HepG2 (cell line): ENCODE results near the gene NOTCH4. TPM values are rescaled to one million over a fixed set of nuclear protein-coding genes. Genes with fewer than 3 reads are reported as not detected.
"Not testable (repeated sequence)": the region's sequence is repeated elsewhere in the genome, so short reads cannot be mapped to it uniquely, and the experiment has no call there.

Experiments used
- ATAC-seq: fragments of 200-7000 bp; cut with Tn5 transposase; 3 replicates; pipeline ENCODE4 v1.9.1; 2020; ENCODE audit warnings: mild to moderate bottlenecking, moderate library complexity
- BruUV-seq: library from RNA; stranded (reverse); fragments of 400-500 nt; replicated peaks from 2 replicates; lab custom pipeline; 2021; lab: Mats Ljungman, UMichigan
- CTCF ChIA-PET: fragments of 300-600 bp; formaldehyde crosslinking; extraction: SDS; loops from one replicate; lab custom pipeline; 2021; ENCODE audit warnings: low total read pairs, inconsistent platforms, low intra/inter-chr PET ratio; lab: Yijun Ruan, JAX
- POLR2A ChIA-PET: fragments of 350-600 bp; sonication (Branson Sonifier 250); formaldehyde crosslinking; loops from one replicate; lab custom pipeline; 2020; ENCODE audit warnings: antibody characterized with exemption, inconsistent platforms; lab: Yijun Ruan, JAX
- DNase-seq: peaks from one replicate; pipeline ENCODE4 v3.0.0-alpha.2; 2015; ENCODE audit warnings: low spot score
- FAIRE-seq: peaks from 3 replicates; lab custom pipeline; 2011; peaks lifted over from hg19 to GRCh38; lab: Jason Lieb, UNC
- H2AFZ ChIP-seq: one replicate; pipeline ENCODE4 v1.6.1; 2011; ENCODE audit warnings: low read length, inconsistent platforms
- H3K27ac ChIP-seq: fragments of 300-600 bp; 3 replicates; pipeline ENCODE4 v1.8.0; 2011; ENCODE audit warnings: mixed run types, mild to moderate bottlenecking, mixed read lengths, low read length, inconsistent platforms; ENCODE audit not compliant: insufficient read depth; ENCODE audit errors: extremely low read length
- H3K27me3 ChIP-seq, 2 experiments: fragments of 200-600 bp in 1 of 2; 2 replicates in 1 of 2; 3 replicates in 1 of 2; pipeline versions ENCODE4 v1.6.0 to v1.8.0; 2011; ENCODE audit warnings: low read length in 2 of 2, mild to moderate bottlenecking in 2 of 2, moderate library complexity in 2 of 2, inconsistent platforms in 1 of 2; ENCODE audit not compliant: insufficient read depth in 2 of 2, control insufficient read depth in 1 of 2
- H3K36me3 ChIP-seq, 2 experiments: fragments of 200-600 bp in 1 of 2; replicated peaks in 1 of 2; 2 replicates in 1 of 2; 3 replicates in 1 of 2; pipeline versions ENCODE4 v1.5.1 to v1.8.0; 2011; ENCODE audit warnings: low read length in 2 of 2, inconsistent platforms in 1 of 2; ENCODE audit not compliant: insufficient read depth in 2 of 2, control insufficient read depth in 1 of 2
- H3K4me1 ChIP-seq: 2 replicates; pipeline ENCODE4 v1.5.1; 2012; ENCODE audit warnings: low read length, inconsistent platforms; ENCODE audit not compliant: insufficient read depth
- H3K4me2 ChIP-seq: 2 replicates; pipeline ENCODE4 v1.6.0; 2011; ENCODE audit warnings: low read depth, low read length, inconsistent platforms
- H3K4me3 ChIP-seq, 3 experiments: fragments of 200-600 bp in 1 of 3; sonication (generic), shearing (Covaris generic) in 1 of 3; replicated peaks in 1 of 3; 2 replicates each; pipeline ENCODE4 v1.5.1; 2011 to 2016; ENCODE audit warnings: low read length in 3 of 3, inconsistent platforms in 2 of 3, low read depth in 2 of 3, mild to moderate bottlenecking in 2 of 3, control low read depth in 1 of 3, mixed read lengths in 1 of 3; ENCODE audit not compliant: insufficient read depth in 1 of 3
- H3K79me2 ChIP-seq: one replicate; pipeline ENCODE4 v1.6.1; 2011; ENCODE audit warnings: low read length, inconsistent platforms; ENCODE audit not compliant: insufficient read depth
- H3K9ac ChIP-seq: 2 replicates; pipeline ENCODE4 v1.6.0; 2011; ENCODE audit warnings: mild to moderate bottlenecking, low read depth, low read length, inconsistent platforms; ENCODE audit not compliant: insufficient read depth
- H3K9me3 ChIP-seq: 2 replicates; pipeline ENCODE4 v1.5.1; 2012; ENCODE audit warnings: mild to moderate bottlenecking, low read length
- H4K20me1 ChIP-seq: 2 replicates; pipeline ENCODE4 v1.6.0; 2011; ENCODE audit warnings: inconsistent platforms, mild to moderate bottlenecking, low read length, moderate library complexity; ENCODE audit not compliant: insufficient read depth
- AGO2 ChIP-seq: fragments of 200-400 bp; formaldehyde crosslinking; optimal IDR thresholded peaks from 2 replicates; pipeline ENCODE3; 2017; ENCODE audit warnings: mild to moderate bottlenecking, low read depth, low read length, moderate library complexity
- ZNF354B ChIP-seq: sonication (generic); formaldehyde crosslinking; IDR thresholded peaks from 2 replicates; pipeline ENCODE4 v1.8.0; 2022; ENCODE audit warnings: mild to moderate bottlenecking, missing genetic modification reagents
- WGBS: methylation state at CpG from one replicate; pipeline ENCODE4 v1.1.6; 2017; ENCODE audit warnings: low lambda C conversion rate; 5-methylcytosine and 5-hydroxymethylcytosine counted together
- in situ Hi-C: cut with HindIII; loops from 2 replicates; pipeline ENCODE4 v1.10.0; 2017; ENCODE audit warnings: low pct_unique_long_range_greater_than_20kb; ENCODE audit not compliant: extremely low pct_ligation_motif_present
- intact Hi-C: fragments of 100-400 bp; cut with micrococcal nuclease; formaldehyde crosslinking; loops from one replicate; pipeline ENCODE4 v1.10.0; 2022; ENCODE audit not compliant: unreplicated experiment
- polyA plus RNA-seq, 8 experiments: library from polyadenylated mRNA; depleted of rRNA in 3 of 8; stranded (reverse) in 7 of 8; unstranded in 1 of 8; fragments of >200 nt; fragmentation: Illumina TruSeq in 4 of 8; extraction: Trizol in 4 of 8; gene quantifications; 2 replicates each; pipeline versions ENCODE4 v1.2.1 to v1.2.3, GENCODE V29; 2011 to 2016; ENCODE audit warnings: low read depth in 4 of 8, missing spikeins in 1 of 8, mixed read lengths in 1 of 8; ENCODE audit not compliant: insufficient read depth in 1 of 8
- total RNA-seq, 5 experiments: library from RNA; depleted of rRNA; stranded (reverse); fragments of >200 nt; fragmentation: Illumina TruSeq; extraction: Trizol; gene quantifications; 2 replicates each; pipeline ENCODE4 v1.2.3, GENCODE V29; 2016; ENCODE audit warnings: low read depth in 1 of 5
- TF ChIP-seq, protein P1 (sequence below): sonication (generic); formaldehyde crosslinking; IDR thresholded peaks from 2 replicates; pipeline ENCODE4 v1.5.1; 2020; ENCODE audit warnings: mild to moderate bottlenecking, missing genetic modification reagents, moderate library complexity

NOTCH4 gene
- total and polyA plus RNA-seq, 2 of the 13 experiments (the other 11 are each of a cell fraction or from before 2014, with no cell fraction given) = 0.51 to 0.83 TPM

DNA sequence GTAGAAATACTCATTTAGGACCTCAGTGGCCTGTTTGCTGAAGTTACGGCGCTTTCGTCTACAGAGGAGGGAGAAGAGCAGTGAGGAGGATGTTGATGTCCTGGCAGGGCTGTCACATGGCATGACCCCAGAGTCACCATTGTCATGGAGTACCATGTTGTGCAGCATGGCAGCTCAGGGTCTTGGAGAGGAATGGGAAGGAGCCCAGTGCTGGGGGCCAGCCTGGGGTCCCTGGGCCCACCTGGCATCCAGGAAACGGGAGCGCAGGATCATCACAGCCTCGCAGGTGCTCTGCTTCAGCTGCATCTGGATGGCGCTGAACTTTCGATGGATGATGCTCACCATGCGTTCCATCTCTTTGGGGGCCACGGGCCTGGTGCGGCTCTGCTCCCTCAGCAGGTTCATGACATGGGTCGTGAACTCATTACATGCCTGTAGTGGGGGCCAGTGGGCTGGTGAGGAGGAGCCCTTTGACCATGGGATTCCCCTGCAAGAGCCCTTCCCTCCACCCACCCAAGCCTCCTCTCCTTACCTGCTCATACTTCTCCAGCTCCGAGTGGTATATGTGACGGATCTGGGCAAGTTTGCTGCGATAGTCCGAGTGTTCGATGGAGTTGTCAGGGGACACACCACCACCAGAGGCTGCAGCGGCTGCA is 36.0 kb downstream of the NOTCH4 start:
- H2AFZ ChIP-seq, H3K4me3 ChIP-seq, intact Hi-C loops, H3K9me3 ChIP-seq, H3K27ac ChIP-seq, H3K27me3 ChIP-seq, BruUV-seq, CTCF ChIA-PET, in situ Hi-C loops, ATAC-seq, DNase-seq, H3K9ac ChIP-seq, FAIRE-seq, H4K20me1 ChIP-seq: not testable (repeated sequence)
- Histone ChIP-seq H3K4me1 (peaks cover 34% of the 10 kb centered on the region), H3K79me2 (peaks cover 15% of the 10 kb centered on the region), H3K4me2 (peak overlapping the region; percentile 90), H3K36me3 (peaks cover 9 to 26% of the 10 kb centered on the region in 2 experiments)
- TF ChIP-seq AGO2 (peak; percentile 36), ZNF354B (CRISPR knock-in tag) (0 out of 2 replicates have a peak, but pooled peaks have one; percentile 34)
- TF ChIP-seq, protein P1, sequence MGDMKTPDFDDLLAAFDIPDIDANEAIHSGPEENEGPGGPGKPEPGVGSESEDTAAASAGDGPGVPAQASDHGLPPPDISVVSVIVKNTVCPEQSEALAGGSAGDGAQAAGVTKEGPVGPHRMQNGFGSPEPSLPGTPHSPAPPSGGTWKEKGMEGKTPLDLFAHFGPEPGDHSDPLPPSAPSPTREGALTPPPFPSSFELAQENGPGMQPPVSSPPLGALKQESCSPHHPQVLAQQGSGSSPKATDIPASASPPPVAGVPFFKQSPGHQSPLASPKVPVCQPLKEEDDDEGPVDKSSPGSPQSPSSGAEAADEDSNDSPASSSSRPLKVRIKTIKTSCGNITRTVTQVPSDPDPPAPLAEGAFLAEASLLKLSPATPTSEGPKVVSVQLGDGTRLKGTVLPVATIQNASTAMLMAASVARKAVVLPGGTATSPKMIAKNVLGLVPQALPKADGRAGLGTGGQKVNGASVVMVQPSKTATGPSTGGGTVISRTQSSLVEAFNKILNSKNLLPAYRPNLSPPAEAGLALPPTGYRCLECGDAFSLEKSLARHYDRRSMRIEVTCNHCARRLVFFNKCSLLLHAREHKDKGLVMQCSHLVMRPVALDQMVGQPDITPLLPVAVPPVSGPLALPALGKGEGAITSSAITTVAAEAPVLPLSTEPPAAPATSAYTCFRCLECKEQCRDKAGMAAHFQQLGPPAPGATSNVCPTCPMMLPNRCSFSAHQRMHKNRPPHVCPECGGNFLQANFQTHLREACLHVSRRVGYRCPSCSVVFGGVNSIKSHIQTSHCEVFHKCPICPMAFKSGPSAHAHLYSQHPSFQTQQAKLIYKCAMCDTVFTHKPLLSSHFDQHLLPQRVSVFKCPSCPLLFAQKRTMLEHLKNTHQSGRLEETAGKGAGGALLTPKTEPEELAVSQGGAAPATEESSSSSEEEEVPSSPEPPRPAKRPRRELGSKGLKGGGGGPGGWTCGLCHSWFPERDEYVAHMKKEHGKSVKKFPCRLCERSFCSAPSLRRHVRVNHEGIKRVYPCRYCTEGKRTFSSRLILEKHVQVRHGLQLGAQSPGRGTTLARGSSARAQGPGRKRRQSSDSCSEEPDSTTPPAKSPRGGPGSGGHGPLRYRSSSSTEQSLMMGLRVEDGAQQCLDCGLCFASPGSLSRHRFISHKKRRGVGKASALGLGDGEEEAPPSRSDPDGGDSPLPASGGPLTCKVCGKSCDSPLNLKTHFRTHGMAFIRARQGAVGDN = 0 out of 2 replicates have a peak, but pooled peaks have one; percentile 9
- POLR2A ChIA-PET = interaction anchor here (2.0 to 7.1 kb wide), 3 partner anchors 8 to 60 kb away, joined by 4 to 127 read pairs (median 10); partner anchors contain the start of genes AGPAT1, ATF6B and RNF5
- 99% methylated on average over 18 of the region's 18 CpGs for WGBS
